IMR-90 (cell line): ENCODE measurements around the gene STEAP4. TPM values are rescaled to one million over a fixed set of nuclear protein-coding genes. Genes with fewer than 3 reads are reported as not detected.
A peak's percentile ranks its signal among the peaks of the same experiment; 100 is the strongest.

ENCODE experiments used
- ATAC-seq: fragments of 200-7000 bp; cut with Tn5 transposase; 2 replicates; pipeline ENCODE4 v1.9.1; 2020; ENCODE audit warnings: low read depth, mild to moderate bottlenecking, moderate library complexity
- BruUV-seq: library from RNA; stranded (reverse); fragments of 400-500 nt; replicated peaks from 2 replicates; lab custom pipeline; 2021; lab: Mats Ljungman, UMichigan
- CTCF ChIA-PET: fragments of 300-600 bp; formaldehyde crosslinking; extraction: SDS; loops from one replicate; lab custom pipeline; 2021; ENCODE audit warnings: antibody characterized with exemption; lab: Yijun Ruan, JAX
- POLR2A ChIA-PET: fragments of 300-600 bp; sonication (Branson Sonifier 250); formaldehyde crosslinking; loops from one replicate; lab custom pipeline; 2022; ENCODE audit warnings: antibody characterized with exemption; ENCODE audit not compliant: unreplicated experiment; lab: Charles Lee
- DNase-seq: peaks from one replicate; pipeline ENCODE4 v3.0.0; 2013
- H2AFZ ChIP-seq: replicated peaks from 2 replicates; pipeline ENCODE3; 2013; ENCODE audit warnings: low read length, mild to moderate bottlenecking; ENCODE audit not compliant: poor library complexity
- H2AK5ac ChIP-seq: 2 replicates; pipeline ENCODE4 v1.6.1; 2013; ENCODE audit warnings: low read depth, low read length, inconsistent platforms
- H2AK9ac ChIP-seq: replicated peaks from 2 replicates; pipeline ENCODE3; 2013; ENCODE audit warnings: mild to moderate bottlenecking, low read depth, low read length, moderate library complexity; ENCODE audit not compliant: poor library complexity
- H2BK120ac ChIP-seq: 2 replicates; pipeline ENCODE4 v1.6.1; 2013; ENCODE audit warnings: low read depth, low read length, inconsistent platforms
- H2BK15ac ChIP-seq: 3 replicates; pipeline ENCODE4 v1.6.1; 2013; ENCODE audit warnings: low read depth, low read length, inconsistent platforms
- H2BK20ac ChIP-seq: 2 replicates; pipeline ENCODE4 v1.6.1; 2013; ENCODE audit warnings: low read depth, mild to moderate bottlenecking, inconsistent platforms, low read length, moderate library complexity
- H2BK5ac ChIP-seq: 2 replicates; pipeline ENCODE4 v1.6.1; 2013; ENCODE audit warnings: mild to moderate bottlenecking, low read depth, low read length, inconsistent platforms; ENCODE audit not compliant: poor library complexity, severe bottlenecking
- H3K14ac ChIP-seq: replicated peaks from 2 replicates; pipeline ENCODE4 v1.6.1; 2013; ENCODE audit warnings: low read depth, low read length, inconsistent platforms
- H3K18ac ChIP-seq: 2 replicates; pipeline ENCODE4 v1.6.1; 2013; ENCODE audit warnings: low read depth, low read length, control low read depth
- H3K23ac ChIP-seq: 2 replicates; pipeline ENCODE4 v1.6.1; 2013; ENCODE audit warnings: low read depth, low read length, inconsistent platforms
- H3K27ac ChIP-seq: 2 replicates; pipeline ENCODE4 v1.5.1; 2013; ENCODE audit warnings: mild to moderate bottlenecking, control low read depth, low read length; ENCODE audit not compliant: insufficient read depth
- H3K27me3 ChIP-seq: 2 replicates; pipeline ENCODE4 v1.6.1; 2013; ENCODE audit warnings: low read length; ENCODE audit not compliant: control insufficient read depth, insufficient read depth
- H3K36me3 ChIP-seq: 2 replicates; pipeline ENCODE4 v1.6.1; 2013; ENCODE audit warnings: low read length, mixed read lengths; ENCODE audit not compliant: control insufficient read depth, insufficient read depth
- H3K4ac ChIP-seq: 2 replicates; pipeline ENCODE4 v1.6.1; 2013; ENCODE audit warnings: low read depth, low read length, inconsistent platforms
- H3K4me1 ChIP-seq: 2 replicates; pipeline ENCODE4 v1.6.1; 2013; ENCODE audit warnings: low read length, mixed read lengths; ENCODE audit not compliant: control insufficient read depth, insufficient read depth
- H3K4me2 ChIP-seq: 2 replicates; pipeline ENCODE4 v1.6.1; 2013; ENCODE audit warnings: low read depth, mild to moderate bottlenecking, control low read depth, low read length, moderate library complexity
- H3K4me3 ChIP-seq: 2 replicates; pipeline ENCODE4 v1.5.1; 2013; ENCODE audit warnings: low read depth, mild to moderate bottlenecking, control low read depth, low read length, moderate library complexity; ENCODE audit not compliant: insufficient read depth
- H3K56ac ChIP-seq: 2 replicates; pipeline ENCODE4 v1.6.1; 2013; ENCODE audit warnings: low read length, inconsistent platforms; ENCODE audit not compliant: insufficient read depth; ENCODE audit errors: extremely low read depth
- H3K79me1 ChIP-seq, 2 experiments: 2 replicates each; pipeline ENCODE4 v1.6.1; 2013; ENCODE audit warnings: low read length in 2 of 2, inconsistent platforms in 1 of 2, low read depth in 1 of 2
- H3K9ac ChIP-seq: 2 replicates; pipeline ENCODE4 v1.6.1; 2013; ENCODE audit warnings: low read depth, low read length, control low read depth
- H3K9me1 ChIP-seq: 2 replicates; pipeline ENCODE4 v1.6.1; 2013; ENCODE audit warnings: low read length, inconsistent platforms; ENCODE audit not compliant: insufficient read depth
- H3K9me3 ChIP-seq: 2 replicates; pipeline ENCODE4 v1.6.1; 2013; ENCODE audit warnings: low read length; ENCODE audit not compliant: control insufficient read depth, insufficient read depth
- H4K20me1 ChIP-seq: 2 replicates; pipeline ENCODE4 v1.6.1; 2013; ENCODE audit warnings: low read length, inconsistent platforms; ENCODE audit not compliant: insufficient read depth
- H4K5ac ChIP-seq: 2 replicates; pipeline ENCODE4 v1.6.1; 2013; ENCODE audit warnings: mild to moderate bottlenecking, low read depth, low read length, control low read depth
- H4K8ac ChIP-seq, 2 experiments: 2 replicates each; pipeline ENCODE4 v1.6.1; 2013; ENCODE audit warnings: low read depth in 2 of 2, low read length in 2 of 2, control low read depth in 1 of 2, inconsistent platforms in 1 of 2
- H4K91ac ChIP-seq: 2 replicates; pipeline ENCODE4 v1.6.1; 2013; ENCODE audit warnings: low read depth, low read length, inconsistent platforms; ENCODE audit not compliant: insufficient read depth
- NFE2L2 ChIP-seq: fragments of 150-350 bp; IDR thresholded peaks from 2 replicates; pipeline ENCODE4 v1.6.1; 2016; ENCODE audit warnings: low read depth, mild to moderate bottlenecking, low read length
- RAD21 ChIP-seq: IDR thresholded peaks from 2 replicates; pipeline ENCODE4 v1.6.1; 2012; ENCODE audit warnings: low read length, improper control_type of control experiment
- SMC3 ChIP-seq: fragments of 150-350 bp; IDR thresholded peaks from 2 replicates; pipeline ENCODE4 v1.6.1; 2016; ENCODE audit warnings: low read depth, mild to moderate bottlenecking, antibody characterized with exemption, low read length, moderate library complexity
- WGBS, 2 experiments: methylation state at CpG; one replicate each; pipeline versions ENCODE4 v1.1.5 to v1.1.7; 2013; ENCODE audit warnings: missing lambda C conversion rate in 2 of 2; ENCODE audit not compliant: insufficient read length in 1 of 2; ENCODE audit errors: extremely low coverage in 2 of 2; 5-methylcytosine and 5-hydroxymethylcytosine counted together
- dilution Hi-C: fragments of 300-500 bp; cut with HindIII; formaldehyde crosslinking; loops from one replicate; pipeline ENCODE4 v1.14.3; 2018; ENCODE audit warnings: low sequenced_read_pairs; ENCODE audit not compliant: unreplicated experiment
- in situ Hi-C: fragments of 300-500 bp; cut with MboI; formaldehyde crosslinking; loops from 3 replicates; pipeline ENCODE4 v1.14.3; 2019; ENCODE audit warnings: low sequenced_read_pairs, inconsistent platforms, mixed read lengths
- intact Hi-C: fragments of 100-400 bp; cut with micrococcal nuclease; formaldehyde crosslinking; loops from 2 replicates; pipeline ENCODE4 v1.10.0; 2022
- polyA plus RNA-seq, 3 experiments: library from polyadenylated mRNA; depleted of rRNA; stranded (reverse); fragments of >200 nt; gene quantifications; 2 replicates each; pipeline ENCODE4 v1.2.3, GENCODE V29; 2012; ENCODE audit warnings: low replicate concordance in 1 of 3
- total RNA-seq: library from RNA; depleted of rRNA; stranded (reverse); fragments of >200 nt; gene quantifications from 2 replicates; pipeline ENCODE4 v1.2.3, GENCODE V29; 2012
- TF ChIP-seq, protein P1 (sequence below): conservative IDR thresholded peaks from 2 replicates; pipeline ENCODE4 v1.5.1; 2012; ENCODE audit warnings: mild to moderate bottlenecking, low read depth, low read length, improper control_type of control experiment

Gene STEAP4
- total and polyA plus RNA-seq, 2 of the 4 experiments (the other 2 are of a cell fraction): not detected

DNA sequence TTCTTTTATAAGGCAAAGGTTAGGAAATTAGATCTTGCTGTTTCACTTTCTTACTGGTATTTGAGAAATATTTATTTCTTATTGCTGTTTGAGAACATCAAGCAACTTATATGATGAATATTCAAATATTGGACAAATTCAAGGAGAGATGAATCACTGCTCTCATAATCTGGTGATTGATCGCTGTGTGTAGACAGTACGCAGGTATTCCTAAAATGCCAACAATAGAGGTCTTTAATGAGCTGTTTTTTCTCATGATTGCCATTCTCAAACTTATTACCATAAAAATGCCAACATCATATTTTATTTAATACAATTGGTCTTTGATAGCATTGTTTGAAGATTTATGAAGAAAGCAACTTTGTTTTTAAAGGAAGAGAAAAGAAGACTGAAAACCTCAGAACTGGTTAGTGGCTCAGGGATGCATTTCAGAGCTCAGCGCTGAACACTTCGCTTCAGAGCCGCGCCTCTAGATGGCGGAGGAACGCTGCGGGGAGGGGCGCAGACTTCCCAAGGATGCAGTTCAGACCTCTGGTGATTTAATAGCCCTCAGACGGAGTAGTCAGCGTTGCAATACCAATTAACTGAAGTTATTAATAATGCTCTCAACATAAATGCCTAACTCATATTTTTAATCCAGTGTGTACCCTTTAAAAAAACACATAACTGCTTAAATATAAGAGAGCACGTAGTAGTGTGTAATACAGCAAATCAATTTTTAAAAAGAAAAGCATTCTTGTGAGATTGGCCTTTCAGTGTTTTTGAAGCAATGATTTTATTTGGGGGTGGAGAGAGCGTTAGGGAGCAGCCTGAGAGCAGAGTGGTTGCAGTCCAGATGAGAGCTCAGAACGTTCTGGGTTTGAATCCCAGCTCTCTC is 38.5 kb upstream of the STEAP4 start:
- intact Hi-C loops: no loop called here

More for the DNA sequence above, 38.5 kb upstream of the STEAP4 start:
- Histone ChIP-seq H3K4me2 (no peak overlapping the region), H2BK120ac (no peak overlapping the region), H3K4me3 (no peak overlapping the region), H3K27me3 (no peaks in the 10 kb centered on the region), H3K56ac (no peak overlapping the region), H4K20me1 (no peaks in the 10 kb centered on the region), H2BK5ac (no peak overlapping the region), H4K5ac (no peak overlapping the region), H2BK20ac (no peak overlapping the region), H3K27ac (no peak overlapping the region), H3K9me1 (no peaks in the 10 kb centered on the region), H4K8ac (no peak overlapping the region), H4K91ac (no peak overlapping the region), H2AFZ (no peak overlapping the region), H3K36me3 (no peaks in the 10 kb centered on the region), H3K79me1 (no peaks in the 10 kb centered on the region), H3K4ac (no peak overlapping the region), H2AK9ac (no peak overlapping the region), H2BK15ac (no peak overlapping the region), H2AK5ac (no peak overlapping the region), H3K9me3 (no peaks in the 10 kb centered on the region), H3K23ac (no peak overlapping the region), H3K9ac (no peak overlapping the region), H3K4me1 (no peaks in the 10 kb centered on the region), H3K18ac (no peak overlapping the region), H3K14ac (no peak overlapping the region)
- DNase-seq: no peak
- CTCF ChIA-PET: no interaction called here
- TF ChIP-seq NFE2L2: no peak
- no peak for TF ChIP-seq SMC3
- TF ChIP-seq, protein P1, sequence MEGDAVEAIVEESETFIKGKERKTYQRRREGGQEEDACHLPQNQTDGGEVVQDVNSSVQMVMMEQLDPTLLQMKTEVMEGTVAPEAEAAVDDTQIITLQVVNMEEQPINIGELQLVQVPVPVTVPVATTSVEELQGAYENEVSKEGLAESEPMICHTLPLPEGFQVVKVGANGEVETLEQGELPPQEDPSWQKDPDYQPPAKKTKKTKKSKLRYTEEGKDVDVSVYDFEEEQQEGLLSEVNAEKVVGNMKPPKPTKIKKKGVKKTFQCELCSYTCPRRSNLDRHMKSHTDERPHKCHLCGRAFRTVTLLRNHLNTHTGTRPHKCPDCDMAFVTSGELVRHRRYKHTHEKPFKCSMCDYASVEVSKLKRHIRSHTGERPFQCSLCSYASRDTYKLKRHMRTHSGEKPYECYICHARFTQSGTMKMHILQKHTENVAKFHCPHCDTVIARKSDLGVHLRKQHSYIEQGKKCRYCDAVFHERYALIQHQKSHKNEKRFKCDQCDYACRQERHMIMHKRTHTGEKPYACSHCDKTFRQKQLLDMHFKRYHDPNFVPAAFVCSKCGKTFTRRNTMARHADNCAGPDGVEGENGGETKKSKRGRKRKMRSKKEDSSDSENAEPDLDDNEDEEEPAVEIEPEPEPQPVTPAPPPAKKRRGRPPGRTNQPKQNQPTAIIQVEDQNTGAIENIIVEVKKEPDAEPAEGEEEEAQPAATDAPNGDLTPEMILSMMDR: peak; percentile 18; the same call in 1 of the 2 replicates
- TF ChIP-seq RAD21: peak; percentile 13; the same call in 1 of the 2 replicates
- 6% methylated on average over 2 of the region's 15 CpGs; no CpG with 5 or more reads in 1 of the 2 experiments for WGBS, 2 experiments
- dilution Hi-C loops (no loop called here), in situ Hi-C loops (no loop called here)
- no TSS peak for BruUV-seq
- no peak for ATAC-seq
- POLR2A ChIA-PET: no interaction called here
